Smooth muscle cell (in vitro differentiated cells): Measurements from ENCODE around the gene FOXRED2. TPM values are rescaled to one million over a fixed set of nuclear protein-coding genes. Genes with fewer than 3 reads are reported as not detected.

Experiments
- DNase-seq: peaks from one replicate; lab custom pipeline; 2025; ENCODE audit not compliant: unreplicated experiment; lab: John Stamatoyannopoulos, UW
- H2AFZ ChIP-seq: fragments of 200-600 bp; sonication (generic); 2 replicates; pipeline ENCODE4 v1.6.0; 2016; ENCODE audit warnings: antibody characterized with exemption, low read depth, mild to moderate bottlenecking
- H3F3A ChIP-seq: fragments of 200-600 bp; sonication (generic); 2 replicates; pipeline ENCODE4 v1.6.0; 2017; ENCODE audit warnings: antibody characterized with exemption, low read depth
- H3K27ac ChIP-seq: fragments of 200-600 bp; sonication (generic); 2 replicates; pipeline ENCODE4 v1.5.1; 2016; ENCODE audit warnings: low read depth, mild to moderate bottlenecking
- H3K27me3 ChIP-seq: fragments of 200-600 bp; sonication (generic); 2 replicates; pipeline ENCODE4 v1.6.1; 2016; ENCODE audit warnings: low read depth, mild to moderate bottlenecking
- H3K36me3 ChIP-seq: fragments of 200-600 bp; sonication (generic); 2 replicates; pipeline ENCODE4 v1.5.1; 2016; ENCODE audit warnings: low read depth
- H3K4me1 ChIP-seq: fragments of 200-600 bp; sonication (generic); 2 replicates; pipeline ENCODE4 v1.5.1; 2016; ENCODE audit warnings: low read depth
- H3K4me2 ChIP-seq: fragments of 200-600 bp; sonication (generic); 2 replicates; pipeline ENCODE4 v1.6.0; 2016; ENCODE audit warnings: mild to moderate bottlenecking
- H3K4me3 ChIP-seq: fragments of 200-600 bp; sonication (generic); 2 replicates; pipeline ENCODE4 v1.5.1; 2016; ENCODE audit warnings: mild to moderate bottlenecking
- H3K79me2 ChIP-seq: fragments of 200-600 bp; sonication (generic); 2 replicates; pipeline ENCODE4 v1.6.0; 2016; ENCODE audit warnings: low read depth, mild to moderate bottlenecking
- H3K9ac ChIP-seq: fragments of 200-600 bp; sonication (generic); 2 replicates; pipeline ENCODE4 v1.6.0; 2016; ENCODE audit warnings: low read depth
- H3K9me3 ChIP-seq: fragments of 200-600 bp; sonication (generic); replicated peaks from 2 replicates; pipeline ENCODE4 v1.5.1; 2016; ENCODE audit warnings: low read depth
- H4K20me1 ChIP-seq: fragments of 200-600 bp; sonication (generic); 2 replicates; pipeline ENCODE4 v1.6.0; 2016; ENCODE audit warnings: low read depth
- WGBS: methylation state at CpG from one replicate; pipeline ENCODE4 v1.1.7; 2016; ENCODE audit warnings: low lambda C conversion rate; 5-methylcytosine and 5-hydroxymethylcytosine counted together
- polyA plus RNA-seq: library from polyadenylated mRNA; unstranded; fragments of >200 nt; fragmentation: Nextera tagmentation; extraction: Ambion mirVana; gene quantifications from 2 replicates; pipeline ENCODE4 v1.2.1, GENCODE V29; 2016
- total RNA-seq: library from RNA; depleted of rRNA; stranded (reverse); fragments of >200 nt; gene quantifications from 2 replicates; pipeline ENCODE4 v1.2.3, GENCODE V29; 2014
- TF ChIP-seq, protein P1 (sequence below): fragments of 200-600 bp; sonication (generic); IDR thresholded peaks from 2 replicates; pipeline ENCODE4 v1.5.1; 2017; ENCODE audit warnings: borderline replicate concordance, mild to moderate bottlenecking, antibody characterized with exemption; ENCODE audit not compliant: insufficient read depth, poor library complexity, severe bottlenecking

Gene FOXRED2
- total and polyA plus RNA-seq, 2 experiments from 2014 or later = 3.1 to 4.2 TPM

DNA sequence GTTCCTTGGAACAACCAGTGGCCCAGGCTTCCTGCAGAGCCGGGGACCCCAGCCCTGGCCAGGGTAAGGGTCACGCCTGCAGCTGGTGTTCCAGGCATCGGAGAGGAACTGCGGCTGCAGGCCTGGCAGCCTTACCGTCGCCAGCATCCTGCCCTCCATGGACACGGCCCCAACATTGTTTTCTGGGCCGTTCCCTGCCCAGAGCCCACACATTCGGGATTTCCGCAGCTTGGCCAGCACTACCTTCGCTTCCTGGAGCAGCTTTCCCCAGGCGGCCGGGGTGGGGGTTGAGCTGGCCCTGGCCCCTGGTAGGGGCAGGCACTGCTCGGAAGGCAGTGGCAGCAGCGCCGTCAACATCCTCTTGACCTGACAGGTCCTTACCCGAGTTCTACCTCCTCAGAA, 43.1 kb downstream of the FOXRED2 start:
- peaks cover 4% of the 10 kb centered on the region for H3K4me1 ChIP-seq
- peaks cover 4% of the 10 kb centered on the region for H3F3A ChIP-seq
- H3K27ac ChIP-seq = no peak overlapping the region
- TF ChIP-seq, protein P1, sequence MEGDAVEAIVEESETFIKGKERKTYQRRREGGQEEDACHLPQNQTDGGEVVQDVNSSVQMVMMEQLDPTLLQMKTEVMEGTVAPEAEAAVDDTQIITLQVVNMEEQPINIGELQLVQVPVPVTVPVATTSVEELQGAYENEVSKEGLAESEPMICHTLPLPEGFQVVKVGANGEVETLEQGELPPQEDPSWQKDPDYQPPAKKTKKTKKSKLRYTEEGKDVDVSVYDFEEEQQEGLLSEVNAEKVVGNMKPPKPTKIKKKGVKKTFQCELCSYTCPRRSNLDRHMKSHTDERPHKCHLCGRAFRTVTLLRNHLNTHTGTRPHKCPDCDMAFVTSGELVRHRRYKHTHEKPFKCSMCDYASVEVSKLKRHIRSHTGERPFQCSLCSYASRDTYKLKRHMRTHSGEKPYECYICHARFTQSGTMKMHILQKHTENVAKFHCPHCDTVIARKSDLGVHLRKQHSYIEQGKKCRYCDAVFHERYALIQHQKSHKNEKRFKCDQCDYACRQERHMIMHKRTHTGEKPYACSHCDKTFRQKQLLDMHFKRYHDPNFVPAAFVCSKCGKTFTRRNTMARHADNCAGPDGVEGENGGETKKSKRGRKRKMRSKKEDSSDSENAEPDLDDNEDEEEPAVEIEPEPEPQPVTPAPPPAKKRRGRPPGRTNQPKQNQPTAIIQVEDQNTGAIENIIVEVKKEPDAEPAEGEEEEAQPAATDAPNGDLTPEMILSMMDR = no peak
- peaks cover 6% of the 10 kb centered on the region for H3K79me2 ChIP-seq
- no peaks in the 10 kb centered on the region for H3K27me3 ChIP-seq
- H3K4me2 ChIP-seq = no peak overlapping the region
- WGBS = 93% methylated on average over 17 of the region's 17 CpGs
- DNase-seq = no peak
- no peak overlapping the region for H3K9ac ChIP-seq
- H3K9me3 ChIP-seq = no peaks in the 10 kb centered on the region
- H3K4me3 ChIP-seq = no peak overlapping the region
- no peaks in the 10 kb centered on the region for H4K20me1 ChIP-seq
- no peaks in the 10 kb centered on the region for H3K36me3 ChIP-seq
- H2AFZ ChIP-seq = no peak overlapping the region

DNA sequence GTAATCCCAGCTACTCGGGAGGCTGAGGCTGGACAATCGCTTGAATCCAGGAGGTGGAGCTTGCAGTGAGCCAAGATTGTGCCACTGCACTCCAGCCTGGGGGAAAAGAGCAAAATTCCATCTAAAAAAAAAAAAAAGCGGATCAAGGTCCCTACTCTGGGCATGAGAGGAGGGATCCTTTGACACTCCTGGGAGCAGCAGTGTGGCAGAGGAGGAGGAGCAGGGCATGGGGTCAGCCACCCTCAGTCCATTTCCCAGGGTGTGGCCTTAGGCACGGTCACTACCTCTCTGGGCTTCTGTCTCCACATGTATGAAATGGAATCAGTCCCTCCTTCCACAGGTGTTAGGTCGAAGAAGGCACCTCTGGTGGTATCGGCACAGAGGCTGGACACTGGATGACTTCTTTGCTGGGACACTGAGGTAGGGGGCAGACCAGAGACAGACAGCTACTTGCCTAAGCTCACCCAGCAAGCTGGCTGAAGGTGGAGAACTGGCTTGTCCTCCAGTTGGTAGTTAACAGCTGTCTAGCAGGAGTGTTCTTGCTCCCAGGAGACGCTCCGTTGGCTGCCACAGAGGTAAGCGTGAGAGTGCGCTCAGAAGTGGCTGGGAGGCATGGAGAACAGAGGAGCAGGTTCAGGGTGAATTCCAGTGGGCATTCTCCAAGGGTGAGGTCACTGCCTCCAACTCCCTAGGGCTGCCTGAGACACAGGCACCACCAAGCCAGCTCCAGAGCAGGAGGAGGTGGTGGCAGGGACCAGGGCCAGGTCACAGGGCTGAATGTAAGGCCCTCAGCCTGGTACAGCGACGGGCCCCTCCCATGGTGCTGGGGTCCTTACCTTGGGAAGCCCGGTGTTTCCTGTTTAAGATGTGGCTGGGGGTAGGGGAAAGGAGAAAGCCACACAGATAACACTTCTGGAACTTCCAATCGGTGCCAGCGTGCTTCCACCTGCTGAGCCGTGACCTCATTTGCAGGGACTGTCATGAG, 44.9 kb downstream of the FOXRED2 start:
- no peaks in the 10 kb centered on the region for H3K79me2 ChIP-seq
- TF ChIP-seq, protein P1 = no peak
- no peaks in the 10 kb centered on the region for H3K36me3 ChIP-seq
- DNase-seq = no peak
- H4K20me1 ChIP-seq = no peaks in the 10 kb centered on the region
- H3F3A ChIP-seq = no peaks in the 10 kb centered on the region
- peak overlapping the region; percentile 53 for H3K4me2 ChIP-seq
- no peak overlapping the region for H3K4me3 ChIP-seq
- H2AFZ ChIP-seq = no peak overlapping the region
- peak overlapping the region; percentile 71 for H3K9ac ChIP-seq
- no peaks in the 10 kb centered on the region for H3K27me3 ChIP-seq
- peaks cover 3% of the 10 kb centered on the region for H3K4me1 ChIP-seq
- H3K27ac ChIP-seq = peak overlapping the region; percentile 89
- H3K9me3 ChIP-seq = no peaks in the 10 kb centered on the region
- WGBS = 51% methylated on average over 16 of the region's 16 CpGs

DNA sequence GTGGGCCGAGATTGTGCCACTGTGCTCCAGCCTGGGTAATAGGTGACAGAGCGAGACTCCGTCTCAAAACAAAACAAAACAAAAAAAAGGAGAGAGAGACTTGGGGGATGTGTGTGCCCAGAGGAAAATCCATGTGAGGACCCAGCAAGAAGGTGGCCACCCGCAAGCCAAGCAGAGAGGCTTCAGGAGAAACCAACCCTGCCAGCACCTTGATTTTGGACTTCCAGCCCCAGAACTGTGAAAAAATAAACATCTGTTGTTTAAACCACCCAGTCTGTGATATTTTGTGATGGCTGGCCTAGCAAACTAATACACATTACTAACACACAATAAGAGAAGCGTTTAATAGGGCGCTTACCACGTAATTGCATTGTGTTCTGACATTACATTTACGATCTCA, 46.6 kb downstream of the FOXRED2 start:
- no peaks in the 10 kb centered on the region for H4K20me1 ChIP-seq
- WGBS = 96% methylated on average over 8 of the region's 8 CpGs
- TF ChIP-seq, protein P1 = no peak
- peaks cover 11% of the 10 kb centered on the region for H3F3A ChIP-seq
- no peaks in the 10 kb centered on the region for H3K27me3 ChIP-seq
- H3K4me2 ChIP-seq = no peak overlapping the region
- no peaks in the 10 kb centered on the region for H3K9me3 ChIP-seq
- H3K27ac ChIP-seq = no peak overlapping the region
- H3K4me3 ChIP-seq = no peak overlapping the region
- peaks cover 7% of the 10 kb centered on the region for H3K4me1 ChIP-seq
- no peak overlapping the region for H3K9ac ChIP-seq
- H3K36me3 ChIP-seq = no peaks in the 10 kb centered on the region
- no peak for DNase-seq
- H2AFZ ChIP-seq = no peak overlapping the region
- no peaks in the 10 kb centered on the region for H3K79me2 ChIP-seq
